HCT116 (cell line): Measurements from ENCODE around the gene DIAPH3. TPM values are rescaled to one million over a fixed set of nuclear protein-coding genes. Genes with fewer than 3 reads are reported as not detected.

ENCODE experiments used
- ATAC-seq: fragments of 200-7000 bp; cut with Tn5 transposase; 2 replicates; pipeline ENCODE4 v1.9.1; 2020; ENCODE audit warnings: mild to moderate bottlenecking, moderate library complexity
- BruUV-seq: library from RNA; stranded (reverse); fragments of 400-500 nt; replicated peaks from 2 replicates; lab custom pipeline; 2021; lab: Mats Ljungman, UMichigan
- CTCF ChIA-PET: fragments of 300-600 bp; sonication (Branson Sonifier 250); formaldehyde crosslinking; loops from one replicate; lab custom pipeline; 2021; ENCODE audit warnings: antibody characterized with exemption; lab: Charles Lee
- POLR2A ChIA-PET: fragments of 300-600, 350-600 bp; sonication (Branson Sonifier 250); formaldehyde crosslinking; loops from one replicate; lab custom pipeline; 2021; ENCODE audit warnings: antibody characterized with exemption; lab: Charles Lee
- RAD21 ChIA-PET, 2 experiments: fragments of 300-600 bp; sonication (Branson Sonifier 250); formaldehyde crosslinking; loops; one replicate each; lab custom pipeline; 2023; ENCODE audit warnings: low total read pairs in 2 of 2; ENCODE audit not compliant: uncharacterized antibody in 2 of 2, unreplicated experiment in 2 of 2, low non-redundant PET in 1 of 2; lab: Charles Lee
- DNase-seq: peaks from one replicate; pipeline ENCODE4 v3.0.0-alpha.2; 2010; ENCODE audit warnings: low read depth, low spot score
- H2AFZ ChIP-seq: fragments of 200-600 bp; shearing (Covaris generic), sonication (generic); 2 replicates; pipeline ENCODE4 v1.6.1; 2017; ENCODE audit warnings: low read depth, mixed run types, mixed read lengths, antibody characterized with exemption, low read length; ENCODE audit not compliant: poor library complexity, severe bottlenecking
- H3K27ac ChIP-seq: 2 replicates; pipeline ENCODE4 v1.5.1; 2012; ENCODE audit warnings: low read depth, low read length
- H3K27me3 ChIP-seq: fragments of 200-600 bp; sonication (generic); 2 replicates; pipeline ENCODE4 v1.6.1; 2016; ENCODE audit warnings: mixed run types, low read length, mixed read lengths; ENCODE audit not compliant: insufficient read depth
- H3K36me3 ChIP-seq, 2 experiments: fragments of 200-500 bp in 1 of 2; fragments of 200-600 bp in 1 of 2; sonication (Bioruptor generic) in 1 of 2; sonication (generic) in 1 of 2; 2 replicates each; pipeline versions ENCODE4 v1.5.1 to v1.6.1; 2014 to 2016; ENCODE audit warnings: low read length in 2 of 2, inconsistent platforms in 1 of 2, mixed read lengths in 1 of 2, mixed run types in 1 of 2; ENCODE audit not compliant: insufficient read depth in 2 of 2, control insufficient read depth in 1 of 2
- H3K4me1 ChIP-seq, 2 experiments: fragments of 200-600 bp in 1 of 2; sonication (generic) in 1 of 2; 2 replicates each; pipeline versions ENCODE4 v1.5.1 to v1.6.1; 2012 to 2017; ENCODE audit warnings: low read length in 2 of 2, inconsistent platforms in 1 of 2, mild to moderate bottlenecking in 1 of 2, mixed read lengths in 1 of 2, mixed run types in 1 of 2, moderate library complexity in 1 of 2; ENCODE audit not compliant: insufficient read depth in 2 of 2, control insufficient read depth in 1 of 2
- H3K4me2 ChIP-seq: fragments of 200-600 bp; sonication (generic); 2 replicates; pipeline ENCODE4 v1.6.1; 2017; ENCODE audit warnings: mixed run types, low read length, mixed read lengths
- H3K4me3 ChIP-seq, 2 experiments: fragments of 200-600 bp in 1 of 2; sonication (generic) in 1 of 2; replicated peaks in 1 of 2; 2 replicates each; pipeline ENCODE4 v1.5.1; 2011 to 2016; ENCODE audit warnings: low read length in 2 of 2, control low read depth in 1 of 2, low read depth in 1 of 2, mild to moderate bottlenecking in 1 of 2, mixed read lengths in 1 of 2, mixed run types in 1 of 2
- H3K79me2 ChIP-seq: fragments of 200-600 bp; sonication (generic); 2 replicates; pipeline ENCODE4 v1.6.1; 2017; ENCODE audit warnings: mild to moderate bottlenecking, mixed run types, low read length, moderate library complexity, mixed read lengths; ENCODE audit not compliant: insufficient read depth
- H3K9ac ChIP-seq: fragments of 200-600 bp; sonication (generic); 2 replicates; pipeline ENCODE4 v1.6.1; 2016; ENCODE audit warnings: low read length, mixed read lengths
- H3K9me2 ChIP-seq: fragments of 200-600 bp; sonication (generic), shearing (Covaris generic); 2 replicates; pipeline ENCODE4 v1.6.1; 2017; ENCODE audit warnings: mixed run types, mild to moderate bottlenecking, moderate library complexity; ENCODE audit not compliant: insufficient read depth
- H3K9me3 ChIP-seq, 2 experiments: fragments of 200-500 bp in 1 of 2; fragments of 200-600 bp in 1 of 2; sonication (Bioruptor generic) in 1 of 2; sonication (generic) in 1 of 2; 2 replicates each; pipeline ENCODE4 v1.6.1; 2014 to 2017; ENCODE audit warnings: low read length in 2 of 2, mixed read lengths in 2 of 2, inconsistent platforms in 1 of 2, low read depth in 1 of 2, mild to moderate bottlenecking in 1 of 2, mixed run types in 1 of 2, moderate library complexity in 1 of 2; ENCODE audit not compliant: control insufficient read depth in 1 of 2, insufficient read depth in 1 of 2
- H4K20me1 ChIP-seq: fragments of 200-600 bp; sonication (generic), shearing (Covaris generic); 2 replicates; pipeline ENCODE4 v1.6.1; 2017; ENCODE audit warnings: mixed run types, mild to moderate bottlenecking, moderate library complexity; ENCODE audit not compliant: insufficient read depth
- ATF3 ChIP-seq: IDR thresholded peaks from 2 replicates; pipeline ENCODE4 v1.6.1; 2012
- CBX3 ChIP-seq: IDR thresholded peaks from 2 replicates; pipeline ENCODE4 v1.6.1; 2012; ENCODE audit warnings: low read depth
- CEBPB ChIP-seq: IDR thresholded peaks from 2 replicates; pipeline ENCODE4 v1.6.1; 2012; ENCODE audit warnings: low read depth
- EGR1 ChIP-seq: IDR thresholded peaks from 2 replicates; pipeline ENCODE4 v1.6.1; 2012; ENCODE audit warnings: low read depth
- EZH2 ChIP-seq: fragments of 200-600 bp; sonication (generic); IDR thresholded peaks from 2 replicates; pipeline ENCODE4 v1.6.1; 2017; ENCODE audit warnings: antibody characterized with exemption, mixed run types
- EZH2phosphoT487 ChIP-seq: fragments of 200-600 bp; IDR thresholded peaks from 2 replicates; pipeline ENCODE4 v1.6.1; 2018; ENCODE audit warnings: antibody characterized with exemption, borderline replicate concordance
- FOSL1 ChIP-seq: IDR thresholded peaks from 2 replicates; pipeline ENCODE4 v1.6.1; 2012; ENCODE audit warnings: low read depth
- JUND ChIP-seq: IDR thresholded peaks from 2 replicates; pipeline ENCODE4 v1.6.1; 2012
- MAX ChIP-seq: IDR thresholded peaks from 2 replicates; pipeline ENCODE4 v1.6.1; 2012
- POLR2AphosphoS5 ChIP-seq: IDR thresholded peaks from 2 replicates; pipeline ENCODE4 v1.6.1; 2011; ENCODE audit warnings: mild to moderate bottlenecking, low read depth, low read length, moderate library complexity
- RAD21 ChIP-seq: IDR thresholded peaks from 2 replicates; pipeline ENCODE4 v1.6.1; 2012; ENCODE audit warnings: low read depth, mild to moderate bottlenecking
- REST ChIP-seq: IDR thresholded peaks from 2 replicates; pipeline ENCODE4 v1.6.1; 2012; ENCODE audit warnings: low read depth
- SP1 ChIP-seq: IDR thresholded peaks from 2 replicates; pipeline ENCODE4 v1.6.1; 2012; ENCODE audit warnings: low read depth
- SRF ChIP-seq: IDR thresholded peaks from 2 replicates; pipeline ENCODE4 v1.6.1; 2012; ENCODE audit warnings: low read depth
- YY1 ChIP-seq: IDR thresholded peaks from 2 replicates; pipeline ENCODE4 v1.6.1; 2011; ENCODE audit warnings: low read length, low read depth, moderate library complexity, mild to moderate bottlenecking; ENCODE audit not compliant: insufficient replicate concordance; ENCODE audit errors: extremely low read depth
- ZBTB33 ChIP-seq: IDR thresholded peaks from 2 replicates; pipeline ENCODE4 v1.6.1; 2011; ENCODE audit warnings: mild to moderate bottlenecking, low read length, moderate library complexity; ENCODE audit not compliant: insufficient replicate concordance; ENCODE audit errors: extremely low read depth
- ZFX ChIP-seq: fragments of 450-650 bp; IDR thresholded peaks from 2 replicates; pipeline ENCODE4 v1.6.1; 2017
- intact Hi-C: fragments of 100-400 bp; cut with micrococcal nuclease; formaldehyde crosslinking; loops from 2 replicates; pipeline ENCODE4 v1.10.0; 2022
- total RNA-seq: library from RNA; stranded (reverse); gene quantifications from one replicate; pipeline ENCODE4 v1.2.1, GENCODE V29; 2021; ENCODE audit not compliant: unreplicated experiment

DIAPH3 gene
- total RNA-seq, 1 experiment from 2014 or later: 22.8 TPM

- no peak overlapping the region for H3K9ac ChIP-seq
- H3K9me3 ChIP-seq: no peaks in the 10 kb centered on the region
- ChIA-PET CTCF (interaction anchor here (1.0 to 3.9 kb wide), 10 partner anchors 8 to 660 kb away, joined by 3 to 23 read pairs (median 4); no protein-coding TSS in a partner anchor), RAD21 (no interaction called here), POLR2A (no interaction called here)
- DNase-seq (no peak), ATAC-seq (no peak)
- H3K4me1 ChIP-seq: no peaks in the 10 kb centered on the region
- no TSS peak for BruUV-seq
- H2AFZ ChIP-seq: no peak overlapping the region
- H3K27ac ChIP-seq: no peak overlapping the region
- H3K4me3 ChIP-seq: no peak overlapping the region
- no peaks in the 10 kb centered on the region for H3K79me2 ChIP-seq
- H3K36me3 ChIP-seq: no peaks in the 10 kb centered on the region
- H4K20me1 ChIP-seq: no peaks in the 10 kb centered on the region
- H3K4me2 ChIP-seq: no peak overlapping the region
- H3K9me2 ChIP-seq: no peaks in the 10 kb centered on the region
- intact Hi-C loops: loop anchor here (2.0 to 10.0 kb wide), 4 partner anchors 90 to 562 kb away; no protein-coding TSS in a partner anchor
- no peak for TF ChIP-seq SP1
- no peaks in the 10 kb centered on the region for H3K27me3 ChIP-seq
These were observed 393.3 kb downstream of the DIAPH3 start for GRCh38 chr13:59770451-59770850.

- BruUV-seq: no TSS peak
- H4K20me1 ChIP-seq: no peaks in the 10 kb centered on the region
- no peak overlapping the region for H3K4me3 ChIP-seq
- CTCF ChIA-PET: no interaction called here
- POLR2A ChIA-PET: no interaction called here
- H3K4me1 ChIP-seq: no peaks in the 10 kb centered on the region
- H3K9me3 ChIP-seq: no peaks in the 10 kb centered on the region
- intact Hi-C loops: no loop called here
- no peak overlapping the region for H3K9ac ChIP-seq
- no peak overlapping the region for H3K27ac ChIP-seq
- H3K27me3 ChIP-seq: no peaks in the 10 kb centered on the region
- H3K36me3 ChIP-seq: no peaks in the 10 kb centered on the region
- no peaks in the 10 kb centered on the region for H3K9me2 ChIP-seq
- no peaks in the 10 kb centered on the region for H3K79me2 ChIP-seq
- no peak overlapping the region for H3K4me2 ChIP-seq
- DNase-seq (no peak), ATAC-seq (no peak)
- no peak overlapping the region for H2AFZ ChIP-seq
- no peak for TF ChIP-seq JUND
- TF ChIP-seq POLR2AphosphoS5: no peak
- TF ChIP-seq CBX3: no peak
- no peak for TF ChIP-seq EZH2phosphoT487
- TF ChIP-seq ATF3: no peak
- TF ChIP-seq SRF: no peak
- no peak for TF ChIP-seq RAD21
- no peak for TF ChIP-seq ZBTB33
- no peak for TF ChIP-seq EZH2
- no peak for TF ChIP-seq CEBPB
- TF ChIP-seq ZFX: no peak
- TF ChIP-seq YY1: no peak
- no peak for TF ChIP-seq EGR1
- TF ChIP-seq REST: no peak
- no peak for TF ChIP-seq FOSL1
- TF ChIP-seq MAX: no peak
- RAD21 ChIA-PET: no interaction called here
These were observed 397.5 kb downstream of the DIAPH3 start for GRCh38 chr13:59766236-59766635.
